Fibroblast of lung (primary cell): ENCODE results near the gene CSGALNACT2.

Experiments used
- EZH2 ChIP-seq: IDR thresholded peaks from 2 replicates; pipeline ENCODE4 v1.5.1; 2012; ENCODE audit warnings: low read length, control low read depth, mild to moderate bottlenecking; ENCODE audit errors: missing control alignments
- TF ChIP-seq, protein P1 (sequence below), 2 donors: IDR thresholded peaks in 1 of 2; conservative IDR thresholded peaks in 1 of 2; 1 replicate in 1 of 2; 2 replicates in 1 of 2; pipeline ENCODE4 v1.5.1; 2011 to 2012; ENCODE audit warnings: low read length in 2 of 2, control low read depth in 1 of 2, inconsistent platforms in 1 of 2, low read depth in 1 of 2, mild to moderate bottlenecking in 1 of 2

DNA sequence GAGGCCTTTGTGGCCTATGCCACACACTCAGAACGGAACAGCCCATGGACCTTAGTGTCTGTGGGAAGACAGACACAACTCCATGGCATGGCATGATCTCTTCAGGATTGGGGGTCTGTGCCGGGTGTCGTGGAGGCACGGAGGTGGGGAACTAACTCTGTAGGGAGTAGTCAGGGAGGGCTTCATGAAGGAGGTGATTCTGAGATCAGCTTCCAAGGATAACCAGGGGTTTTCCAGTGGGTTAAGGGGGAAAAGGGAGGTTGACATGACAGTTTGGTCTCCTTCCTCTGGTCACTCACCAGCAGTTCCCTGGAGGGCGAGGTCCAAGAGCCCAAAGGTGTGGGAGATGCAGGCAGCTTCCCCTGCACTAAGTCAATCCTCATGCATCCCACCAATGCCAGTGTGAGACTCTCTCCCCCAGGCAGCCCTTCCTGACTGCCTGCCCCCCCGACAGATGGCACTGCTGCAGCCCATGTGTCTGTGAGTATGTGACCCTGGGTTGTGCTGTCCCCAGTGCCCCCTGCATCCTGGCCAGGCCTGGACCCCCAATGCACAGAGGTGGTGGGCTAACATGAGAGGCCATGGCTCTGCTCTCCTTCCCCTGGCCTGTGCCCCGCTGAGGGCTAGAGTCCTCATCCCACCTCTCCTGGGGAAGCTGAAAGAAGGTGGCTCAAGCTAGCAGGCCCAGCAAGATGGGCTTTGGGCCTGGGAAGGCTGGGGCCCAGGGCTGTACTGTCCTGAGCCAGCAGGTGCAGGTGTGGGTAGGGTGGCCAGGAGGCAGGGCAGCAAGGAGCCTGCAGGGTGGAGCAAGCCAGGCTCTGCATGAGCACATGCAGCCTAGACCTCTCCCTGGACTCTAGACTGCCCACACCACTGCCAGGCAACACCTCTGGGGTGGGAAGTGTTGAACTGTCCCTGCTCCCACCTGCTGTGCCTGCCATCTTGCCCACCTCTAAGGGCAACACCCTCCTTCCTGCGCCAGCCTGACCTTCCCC, 88.9 kb downstream of the CSGALNACT2 start:
- TF ChIP-seq, protein P1, sequence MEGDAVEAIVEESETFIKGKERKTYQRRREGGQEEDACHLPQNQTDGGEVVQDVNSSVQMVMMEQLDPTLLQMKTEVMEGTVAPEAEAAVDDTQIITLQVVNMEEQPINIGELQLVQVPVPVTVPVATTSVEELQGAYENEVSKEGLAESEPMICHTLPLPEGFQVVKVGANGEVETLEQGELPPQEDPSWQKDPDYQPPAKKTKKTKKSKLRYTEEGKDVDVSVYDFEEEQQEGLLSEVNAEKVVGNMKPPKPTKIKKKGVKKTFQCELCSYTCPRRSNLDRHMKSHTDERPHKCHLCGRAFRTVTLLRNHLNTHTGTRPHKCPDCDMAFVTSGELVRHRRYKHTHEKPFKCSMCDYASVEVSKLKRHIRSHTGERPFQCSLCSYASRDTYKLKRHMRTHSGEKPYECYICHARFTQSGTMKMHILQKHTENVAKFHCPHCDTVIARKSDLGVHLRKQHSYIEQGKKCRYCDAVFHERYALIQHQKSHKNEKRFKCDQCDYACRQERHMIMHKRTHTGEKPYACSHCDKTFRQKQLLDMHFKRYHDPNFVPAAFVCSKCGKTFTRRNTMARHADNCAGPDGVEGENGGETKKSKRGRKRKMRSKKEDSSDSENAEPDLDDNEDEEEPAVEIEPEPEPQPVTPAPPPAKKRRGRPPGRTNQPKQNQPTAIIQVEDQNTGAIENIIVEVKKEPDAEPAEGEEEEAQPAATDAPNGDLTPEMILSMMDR (conservative IDR thresholded peaks at IDR 0.05 in 1 of 2, IDR thresholded peaks at IDR 0.05 in 1 of 2; ENCODE audit: low read depth in 1 of 2, low read length in 2 of 2): no peak
- TF ChIP-seq EZH2: no peak
